Panc1 (cell line): ENCODE results near the gene ELMO1.

ENCODE experiments used
- POLR2AphosphoS5 ChIP-seq: IDR thresholded peaks from 2 replicates; pipeline ENCODE4 v1.6.1; 2012; ENCODE audit warnings: mild to moderate bottlenecking, low read depth, low read length, moderate library complexity
- TF ChIP-seq, protein P1 (sequence below): fragments of 450-650 bp; IDR thresholded peaks from 2 replicates; pipeline ENCODE4 v1.5.1; 2017; ENCODE audit warnings: mild to moderate bottlenecking

DNA sequence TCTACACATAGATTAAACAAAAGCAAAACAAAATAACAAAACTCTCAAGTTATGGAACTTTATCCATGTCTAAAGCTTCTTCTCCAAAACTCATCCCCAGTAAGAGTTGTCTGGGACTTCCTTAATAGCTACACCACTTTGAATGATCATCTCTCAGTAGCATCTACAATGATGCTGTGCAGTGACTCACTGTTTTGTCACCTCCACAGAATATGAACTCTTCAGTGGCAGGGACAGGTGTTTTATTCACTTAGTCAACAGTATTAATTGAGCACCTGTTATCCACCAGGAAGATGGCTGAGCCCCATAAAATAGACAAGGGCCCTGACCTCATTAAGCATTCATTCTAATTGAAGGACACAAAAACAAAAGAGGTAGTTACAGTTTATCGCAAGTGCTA, 350.7 kb downstream of the ELMO1 start:
- TF ChIP-seq, protein P1, sequence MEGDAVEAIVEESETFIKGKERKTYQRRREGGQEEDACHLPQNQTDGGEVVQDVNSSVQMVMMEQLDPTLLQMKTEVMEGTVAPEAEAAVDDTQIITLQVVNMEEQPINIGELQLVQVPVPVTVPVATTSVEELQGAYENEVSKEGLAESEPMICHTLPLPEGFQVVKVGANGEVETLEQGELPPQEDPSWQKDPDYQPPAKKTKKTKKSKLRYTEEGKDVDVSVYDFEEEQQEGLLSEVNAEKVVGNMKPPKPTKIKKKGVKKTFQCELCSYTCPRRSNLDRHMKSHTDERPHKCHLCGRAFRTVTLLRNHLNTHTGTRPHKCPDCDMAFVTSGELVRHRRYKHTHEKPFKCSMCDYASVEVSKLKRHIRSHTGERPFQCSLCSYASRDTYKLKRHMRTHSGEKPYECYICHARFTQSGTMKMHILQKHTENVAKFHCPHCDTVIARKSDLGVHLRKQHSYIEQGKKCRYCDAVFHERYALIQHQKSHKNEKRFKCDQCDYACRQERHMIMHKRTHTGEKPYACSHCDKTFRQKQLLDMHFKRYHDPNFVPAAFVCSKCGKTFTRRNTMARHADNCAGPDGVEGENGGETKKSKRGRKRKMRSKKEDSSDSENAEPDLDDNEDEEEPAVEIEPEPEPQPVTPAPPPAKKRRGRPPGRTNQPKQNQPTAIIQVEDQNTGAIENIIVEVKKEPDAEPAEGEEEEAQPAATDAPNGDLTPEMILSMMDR: no peak
- no peak for TF ChIP-seq POLR2AphosphoS5
